Activated CD4-positive, alpha-beta T cell treated with anti-CD3 and anti-CD28 coated beads for 1 hour (primary cell): ENCODE measurements around the gene DSTN.

Experiments used
- DNase-seq: peaks from one replicate; pipeline ENCODE4 v3.0.0-alpha.2; 2020

Gene DSTN

GRCh38 chr20:17555106-17555505, 14.8 kb upstream of the DSTN start:
- no peak for DNase-seq

- no peak for DNase-seq
Measured at GRCh38 chr20:17556837-17557674, 12.8 kb upstream of the DSTN start.

- DNase-seq = no peak
Measured at GRCh38 chr20:17557675-17558006, 12.2 kb upstream of the DSTN start.

GRCh38 chr20:17558154-17558940, 11.5 kb upstream of the DSTN start:
- DNase-seq = no peak

- no peak for DNase-seq
Measured at GRCh38 chr20:17558941-17559304, 11.0 kb upstream of the DSTN start.

- DNase-seq = no peak
Measured at GRCh38 chr20:17559338-17559737, 10.5 kb upstream of the DSTN start.

GRCh38 chr20:17560344-17561074, 9.4 kb upstream of the DSTN start:
- DNase-seq = no peak

GRCh38 chr20:17562804-17563305, 7.0 kb upstream of the DSTN start:
- DNase-seq = no peak

GRCh38 chr20:17565169-17565845, 4.6 kb upstream of the DSTN start:
- DNase-seq = no peak

- no peak for DNase-seq
Measured at GRCh38 chr20:17566345-17566744, 3.5 kb upstream of the DSTN start.

GRCh38 chr20:17568045-17568788, 1.7 kb upstream of the DSTN start:
- DNase-seq = no peak

- DNase-seq = no peak
Measured at GRCh38 chr20:17568972-17569521, 828 bp upstream of the DSTN start.

- DNase-seq = no peak
Measured at GRCh38 chr20:17570347-17571152, 675 bp downstream of the DSTN start.

- no peak for DNase-seq
Measured at GRCh38 chr20:17571153-17571527, 1.3 kb downstream of the DSTN start.

- no peak for DNase-seq
Measured at GRCh38 chr20:17572034-17572638, 2.3 kb downstream of the DSTN start.

GRCh38 chr20:17573463-17573862, 3.6 kb downstream of the DSTN start:
- no peak for DNase-seq

GRCh38 chr20:17576215-17576614, 6.3 kb downstream of the DSTN start:
- no peak for DNase-seq

GRCh38 chr20:17579369-17580039, 9.6 kb downstream of the DSTN start:
- DNase-seq = no peak

- no peak for DNase-seq
Measured at GRCh38 chr20:17580895-17581294, 11.0 kb downstream of the DSTN start.

GRCh38 chr20:17583126-17583525, 13.3 kb downstream of the DSTN start:
- no peak for DNase-seq
